AG09309 (cell line): ENCODE results near the gene ZCCHC10.

Experiments
- DNase-seq: peaks from one replicate; pipeline ENCODE4 v3.0.0-alpha.2; 2010; ENCODE audit warnings: low read depth
- H3K4me3 ChIP-seq: 2 replicates; pipeline ENCODE4 v1.5.1; 2011; ENCODE audit warnings: mild to moderate bottlenecking, low read depth, low read length, moderate library complexity; ENCODE audit not compliant: control insufficient read depth
- CTCF ChIP-seq: IDR thresholded peaks from 2 replicates; pipeline ENCODE4 v1.5.1; 2011; ENCODE audit warnings: mild to moderate bottlenecking, low read depth, low read length, inconsistent platforms; ENCODE audit not compliant: insufficient read depth, control insufficient read depth; ENCODE audit errors: missing control alignments

The ZCCHC10 gene

GRCh38 chr5:133062276-133062675 is 35.9 kb upstream of the ZCCHC10 start:
- DNase-seq = no peak
- TF ChIP-seq CTCF = no peak
- H3K4me3 ChIP-seq = no peak overlapping the region

DNA sequence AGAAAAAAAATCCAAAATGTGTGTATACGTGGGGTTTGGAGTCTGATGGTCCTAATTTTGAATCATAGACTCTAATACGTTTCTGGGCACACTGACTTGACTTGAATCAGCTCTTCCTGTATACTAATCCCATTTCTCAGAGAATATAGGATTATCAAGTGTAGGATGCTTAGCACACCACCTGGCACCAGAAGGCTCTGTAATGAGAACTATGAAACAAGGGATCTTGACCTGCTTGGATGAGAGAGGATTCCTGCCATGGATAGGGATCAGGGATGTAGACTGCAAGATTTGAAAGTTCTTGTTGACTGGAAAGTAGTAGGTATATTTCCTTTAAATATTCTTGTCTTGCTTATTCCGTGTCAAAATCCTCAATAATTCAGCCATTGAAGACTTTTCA is 33.3 kb upstream of the ZCCHC10 start:
- no peak overlapping the region for H3K4me3 ChIP-seq

GRCh38 chr5:133056891-133057290 is 30.5 kb upstream of the ZCCHC10 start:
- no peak for DNase-seq
- no peak overlapping the region for H3K4me3 ChIP-seq
- TF ChIP-seq CTCF = no peak

More for the DNA sequence above, 33.3 kb upstream of the ZCCHC10 start:
- no peak for DNase-seq
- no peak for TF ChIP-seq CTCF

GRCh38 chr5:133054697-133055471 is 28.5 kb upstream of the ZCCHC10 start:
- DNase-seq = no peak
- H3K4me3 ChIP-seq = no peak overlapping the region

GRCh38 chr5:133053448-133053847 is 27.1 kb upstream of the ZCCHC10 start:
- peak overlapping the region; percentile 98 for H3K4me3 ChIP-seq

More at GRCh38 chr5:133054697-133055471, 28.5 kb upstream of the ZCCHC10 start:
- TF ChIP-seq CTCF = no peak

More at GRCh38 chr5:133053448-133053847, 27.1 kb upstream of the ZCCHC10 start:
- DNase-seq = no peak
- TF ChIP-seq CTCF = no peak
